ENCODE results near the gene ZNF786. TPM values are rescaled to one million over a fixed set of nuclear protein-coding genes. Genes with fewer than 3 reads are reported as not detected.
"Not testable (repeated sequence)": the region's sequence is repeated elsewhere in the genome, so short reads cannot be mapped to it uniquely, and the experiment has no call there.

Gene ZNF786
- total RNA-seq, 1 experiment from 2014 or later = 10.1 TPM

DNA sequence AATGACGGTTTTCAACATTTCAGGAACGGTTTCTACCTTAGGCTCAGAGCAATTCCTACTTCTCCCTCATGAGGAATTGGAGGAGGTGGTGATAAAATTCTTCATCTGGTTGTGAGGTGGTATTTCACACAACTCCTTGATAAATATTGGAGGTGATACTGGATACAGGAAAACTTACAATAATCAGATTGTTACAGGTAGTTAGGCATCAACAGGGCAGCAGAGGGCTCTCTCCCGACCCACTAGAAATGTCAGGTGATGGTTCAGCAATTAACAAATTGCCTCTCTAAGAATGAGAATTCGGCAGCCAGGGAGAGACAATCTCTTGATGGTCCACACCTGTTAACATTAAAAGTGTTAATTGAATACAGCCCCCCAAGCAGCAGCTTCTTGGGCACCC lies 22.6 kb downstream of the ZNF786 start:
- in situ Hi-C loops (cut with HindIII; ENCODE audit: low pct_unique_long_range_greater_than_20kb, low sequenced_read_pairs) = no loop called here
- no TSS peak for BruUV-seq (replicated peaks)
- ChIA-PET CTCF (interaction anchor here (0.6 kb wide), 1 partner anchor 60 kb away, joined by 5 read pairs; no protein-coding TSS in a partner anchor), POLR2A (interaction anchor here (0.7 kb wide), 1 partner anchor 62 kb away, joined by 5 read pairs; no protein-coding TSS in a partner anchor)
- H3K27ac ChIP-seq (ENCODE audit: low read length) = no peak overlapping the region
- ATAC-seq (no peak), DNase-seq (ENCODE audit: low read depth, low spot score) (no peak)
- no peaks in the 10 kb centered on the region for H3K4me1 ChIP-seq (ENCODE audit: control insufficient read depth, insufficient read depth, low read length)
- H3K9me3 ChIP-seq (ENCODE audit: control insufficient read depth, insufficient read depth, low read depth, low read length) = no peaks in the 10 kb centered on the region
- H3K36me3 ChIP-seq (ENCODE audit: control insufficient read depth, insufficient read depth, low read length) = peaks cover 6% of the 10 kb centered on the region
- no peak for TF ChIP-seq SIN3A (IDR thresholded peaks at IDR 0.05; ENCODE audit: borderline replicate concordance, insufficient read depth, low read depth, low read length)
- TF ChIP-seq POLR2AphosphoS5 (IDR thresholded peaks at IDR 0.05; ENCODE audit: low read depth, low read length) = no peak
- TF ChIP-seq TCF7L2 (IDR thresholded peaks at IDR 0.05; ENCODE audit: low read depth, low read length) = no peak
- TF ChIP-seq REST (IDR thresholded peaks at IDR 0.05; ENCODE audit: insufficient read depth in 1 of 2, low read depth in 2 of 2, low read length in 1 of 2) = no peak
- TF ChIP-seq, protein P1, sequence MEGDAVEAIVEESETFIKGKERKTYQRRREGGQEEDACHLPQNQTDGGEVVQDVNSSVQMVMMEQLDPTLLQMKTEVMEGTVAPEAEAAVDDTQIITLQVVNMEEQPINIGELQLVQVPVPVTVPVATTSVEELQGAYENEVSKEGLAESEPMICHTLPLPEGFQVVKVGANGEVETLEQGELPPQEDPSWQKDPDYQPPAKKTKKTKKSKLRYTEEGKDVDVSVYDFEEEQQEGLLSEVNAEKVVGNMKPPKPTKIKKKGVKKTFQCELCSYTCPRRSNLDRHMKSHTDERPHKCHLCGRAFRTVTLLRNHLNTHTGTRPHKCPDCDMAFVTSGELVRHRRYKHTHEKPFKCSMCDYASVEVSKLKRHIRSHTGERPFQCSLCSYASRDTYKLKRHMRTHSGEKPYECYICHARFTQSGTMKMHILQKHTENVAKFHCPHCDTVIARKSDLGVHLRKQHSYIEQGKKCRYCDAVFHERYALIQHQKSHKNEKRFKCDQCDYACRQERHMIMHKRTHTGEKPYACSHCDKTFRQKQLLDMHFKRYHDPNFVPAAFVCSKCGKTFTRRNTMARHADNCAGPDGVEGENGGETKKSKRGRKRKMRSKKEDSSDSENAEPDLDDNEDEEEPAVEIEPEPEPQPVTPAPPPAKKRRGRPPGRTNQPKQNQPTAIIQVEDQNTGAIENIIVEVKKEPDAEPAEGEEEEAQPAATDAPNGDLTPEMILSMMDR (IDR thresholded peaks at IDR 0.05) = peak; percentile 57
- intact Hi-C loops (cut with micrococcal nuclease; ENCODE audit: unreplicated experiment) = loop anchor here (5.0 kb wide), 1 partner anchor 81 kb away; no protein-coding TSS in a partner anchor
- H3K4me3 ChIP-seq (ENCODE audit: low read depth in 2 of 2, low read length in 2 of 2) = no peak overlapping the region
- no peaks in the 10 kb centered on the region for H3K27me3 ChIP-seq (ENCODE audit: control insufficient read depth, insufficient read depth, low read length)

- H3K4me3 ChIP-seq (ENCODE audit: low read depth in 2 of 2, low read length in 2 of 2) = no peak overlapping the region
- intact Hi-C loops (cut with micrococcal nuclease; ENCODE audit: unreplicated experiment) (no loop called here), in situ Hi-C loops (cut with HindIII; ENCODE audit: low pct_unique_long_range_greater_than_20kb, low sequenced_read_pairs) (no loop called here)
- TF ChIP-seq REST (IDR thresholded peaks at IDR 0.05; ENCODE audit: insufficient read depth in 1 of 2, low read depth in 2 of 2, low read length in 1 of 2) = no peak
- no peak for TF ChIP-seq SIN3A (IDR thresholded peaks at IDR 0.05; ENCODE audit: borderline replicate concordance, insufficient read depth, low read depth, low read length)
- no peak for TF ChIP-seq POLR2AphosphoS5 (IDR thresholded peaks at IDR 0.05; ENCODE audit: low read depth, low read length)
- TF ChIP-seq, protein P1 (IDR thresholded peaks at IDR 0.05) = no peak
- TF ChIP-seq TCF7L2 (IDR thresholded peaks at IDR 0.05; ENCODE audit: low read depth, low read length) = no peak
- ChIA-PET CTCF (no interaction called here), POLR2A (no interaction called here)
- no peaks in the 10 kb centered on the region for H3K36me3 ChIP-seq (ENCODE audit: control insufficient read depth, insufficient read depth, low read length)
- DNase-seq (ENCODE audit: low read depth, low spot score) = no peak
- H3K9me3 ChIP-seq (ENCODE audit: control insufficient read depth, insufficient read depth, low read depth, low read length) = no peaks in the 10 kb centered on the region
- no peaks in the 10 kb centered on the region for H3K4me1 ChIP-seq (ENCODE audit: control insufficient read depth, insufficient read depth, low read length)
- no TSS peak for BruUV-seq (replicated peaks)
- H3K27me3 ChIP-seq (ENCODE audit: control insufficient read depth, insufficient read depth, low read length) = no peaks in the 10 kb centered on the region
- ATAC-seq = no peak
- H3K27ac ChIP-seq (ENCODE audit: low read length) = no peak overlapping the region
Measured at GRCh38 chr7:149063476-149063875, 27.0 kb downstream of the ZNF786 start.

DNA sequence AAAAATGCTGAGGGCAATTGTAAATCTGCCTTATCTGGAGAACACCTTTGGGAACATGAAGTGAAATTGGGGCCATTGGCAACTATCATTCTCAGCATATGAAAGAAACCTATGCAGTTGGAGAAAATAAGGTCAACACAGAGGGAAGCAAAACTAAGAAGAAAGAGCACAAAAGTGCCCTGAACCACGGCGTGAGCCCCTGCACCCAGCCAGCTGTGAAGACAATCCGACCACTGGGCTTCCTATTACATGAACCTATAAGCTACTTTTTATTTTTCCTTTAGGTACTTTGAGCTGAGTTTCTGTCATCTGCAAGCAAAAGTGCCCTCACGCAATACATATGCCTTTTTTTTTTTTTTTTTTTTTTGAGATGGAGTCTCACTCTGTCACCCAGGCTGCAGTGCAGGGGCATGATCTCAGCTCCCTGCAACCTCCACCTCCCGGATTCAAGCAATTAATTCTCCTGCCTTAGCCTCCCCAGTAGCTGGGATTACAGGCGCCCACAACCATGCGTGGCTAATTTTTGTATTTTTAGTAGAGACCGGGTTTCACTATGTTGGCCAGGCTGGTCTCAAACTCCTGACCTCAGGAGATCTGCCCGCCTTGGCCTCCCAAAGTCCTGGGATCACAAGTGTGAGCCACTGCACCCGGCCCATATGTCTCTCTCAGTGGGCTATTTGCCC lies 28.2 kb downstream of the ZNF786 start:
- POLR2A ChIA-PET = interaction anchor here (0.6 kb wide), 2 partner anchors 72 to 185 kb away, joined by 3 to 9 read pairs; no protein-coding TSS in a partner anchor
- BruUV-seq (replicated peaks); intact Hi-C loops (cut with micrococcal nuclease; ENCODE audit: unreplicated experiment): not testable (repeated sequence)

More for the DNA sequence above, 28.2 kb downstream of the ZNF786 start:
- ATAC-seq; H3K27ac ChIP-seq (ENCODE audit: low read length); DNase-seq (ENCODE audit: low read depth, low spot score); H3K36me3 ChIP-seq (ENCODE audit: control insufficient read depth, insufficient read depth, low read length); in situ Hi-C loops (cut with HindIII; ENCODE audit: low pct_unique_long_range_greater_than_20kb, low sequenced_read_pairs); H3K4me3 ChIP-seq (ENCODE audit: low read depth in 2 of 2, low read length in 2 of 2); H3K9me3 ChIP-seq (ENCODE audit: control insufficient read depth, insufficient read depth, low read depth, low read length); H3K4me1 ChIP-seq (ENCODE audit: control insufficient read depth, insufficient read depth, low read length); H3K27me3 ChIP-seq (ENCODE audit: control insufficient read depth, insufficient read depth, low read length): not testable (repeated sequence)
- CTCF ChIA-PET = interaction anchor here (0.6 kb wide), 2 partner anchors 10 to 22 kb away, joined by 4 to 11 read pairs; no protein-coding TSS in a partner anchor
